ENCODE data around the gene CKAP2L.

DNA sequence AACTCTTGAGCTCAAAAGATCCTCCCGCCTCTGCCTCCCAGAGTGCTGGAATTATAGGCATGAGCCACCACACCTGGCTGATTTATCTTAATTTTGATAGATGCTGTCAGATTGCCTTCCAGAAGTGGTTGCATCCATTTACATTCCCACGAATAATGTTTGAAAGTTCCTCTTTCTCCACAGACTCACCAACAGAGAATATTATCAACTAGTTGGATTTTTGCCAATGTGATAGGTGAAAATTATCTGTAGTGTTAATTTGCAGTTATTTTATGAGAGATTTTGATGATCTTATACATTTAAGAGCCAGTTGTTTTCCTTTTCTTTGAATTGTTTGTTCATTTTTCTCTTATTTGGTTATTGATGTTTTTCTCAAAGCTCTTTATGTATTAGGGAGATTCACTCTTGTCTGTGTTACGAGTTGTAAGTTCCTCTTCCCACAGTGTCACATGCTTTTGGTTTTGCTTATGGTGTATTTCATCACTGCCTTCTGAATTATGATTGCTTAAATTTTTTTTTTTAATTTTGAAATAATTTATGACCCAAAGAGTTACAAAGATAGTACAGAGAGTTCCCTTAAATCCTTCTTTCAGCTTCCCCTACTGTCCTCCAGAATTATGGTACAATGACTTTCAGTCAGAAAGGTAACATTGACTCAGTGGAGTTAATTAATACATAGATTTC, 64.3 kb downstream of the CKAP2L start:
- TF ChIP-seq POLR2AphosphoS5 (IDR thresholded peaks at IDR 0.05) (no peak), EP300 (IDR thresholded peaks at IDR 0.05; ENCODE audit: low read depth) (no peak)
- TF ChIP-seq, protein P1, sequence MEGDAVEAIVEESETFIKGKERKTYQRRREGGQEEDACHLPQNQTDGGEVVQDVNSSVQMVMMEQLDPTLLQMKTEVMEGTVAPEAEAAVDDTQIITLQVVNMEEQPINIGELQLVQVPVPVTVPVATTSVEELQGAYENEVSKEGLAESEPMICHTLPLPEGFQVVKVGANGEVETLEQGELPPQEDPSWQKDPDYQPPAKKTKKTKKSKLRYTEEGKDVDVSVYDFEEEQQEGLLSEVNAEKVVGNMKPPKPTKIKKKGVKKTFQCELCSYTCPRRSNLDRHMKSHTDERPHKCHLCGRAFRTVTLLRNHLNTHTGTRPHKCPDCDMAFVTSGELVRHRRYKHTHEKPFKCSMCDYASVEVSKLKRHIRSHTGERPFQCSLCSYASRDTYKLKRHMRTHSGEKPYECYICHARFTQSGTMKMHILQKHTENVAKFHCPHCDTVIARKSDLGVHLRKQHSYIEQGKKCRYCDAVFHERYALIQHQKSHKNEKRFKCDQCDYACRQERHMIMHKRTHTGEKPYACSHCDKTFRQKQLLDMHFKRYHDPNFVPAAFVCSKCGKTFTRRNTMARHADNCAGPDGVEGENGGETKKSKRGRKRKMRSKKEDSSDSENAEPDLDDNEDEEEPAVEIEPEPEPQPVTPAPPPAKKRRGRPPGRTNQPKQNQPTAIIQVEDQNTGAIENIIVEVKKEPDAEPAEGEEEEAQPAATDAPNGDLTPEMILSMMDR (IDR thresholded peaks at IDR 0.05): no peak
